ENCODE data around the gene PLA2G5.

GRCh38 chr1:20138346-20138745 is 68.4 kb downstream of the PLA2G5 start:
- TF ChIP-seq GATA2 (IDR thresholded peaks at IDR 0.05; ENCODE audit: low read depth, low read length) (no peak), GATA3 (IDR thresholded peaks at IDR 0.05; ENCODE audit: low read depth, low read length) (no peak)
